ENCODE measurements around the gene PRICKLE2.

Gene PRICKLE2

GRCh38 chr3:64054488-64054887, 170.8 kb downstream of the PRICKLE2 start:
- in situ Hi-C loops (cut with MboI; ENCODE audit: low sequenced_read_pairs): no loop called here

GRCh38 chr3:64053581-64053980, 171.7 kb downstream of the PRICKLE2 start:
- in situ Hi-C loops (cut with MboI; ENCODE audit: low sequenced_read_pairs): no loop called here

GRCh38 chr3:64053117-64053516, 172.1 kb downstream of the PRICKLE2 start:
- in situ Hi-C loops (cut with MboI; ENCODE audit: low sequenced_read_pairs): no loop called here

GRCh38 chr3:64049832-64050231, 175.4 kb downstream of the PRICKLE2 start:
- in situ Hi-C loops (cut with MboI; ENCODE audit: low sequenced_read_pairs): loop anchor here (25.0 kb wide), 1 partner anchor 412 kb away; no protein-coding TSS in a partner anchor

GRCh38 chr3:64049136-64049535, 176.1 kb downstream of the PRICKLE2 start:
- in situ Hi-C loops (cut with MboI; ENCODE audit: low sequenced_read_pairs): loop anchor here (25.0 kb wide), 1 partner anchor 413 kb away; no protein-coding TSS in a partner anchor

- in situ Hi-C loops (cut with MboI; ENCODE audit: low sequenced_read_pairs): loop anchor here (25.0 kb wide), 1 partner anchor 414 kb away; no protein-coding TSS in a partner anchor
Measured at GRCh38 chr3:64048631-64049061, 176.6 kb downstream of the PRICKLE2 start.

GRCh38 chr3:64047787-64048186, 177.5 kb downstream of the PRICKLE2 start:
- in situ Hi-C loops (cut with MboI; ENCODE audit: low sequenced_read_pairs): loop anchor here (25.0 kb wide), 1 partner anchor 415 kb away; no protein-coding TSS in a partner anchor

- in situ Hi-C loops (cut with MboI; ENCODE audit: low sequenced_read_pairs): loop anchor here (25.0 kb wide), 1 partner anchor 415 kb away; no protein-coding TSS in a partner anchor
Measured at GRCh38 chr3:64046996-64047594, 178.2 kb downstream of the PRICKLE2 start.

GRCh38 chr3:64046592-64046991, 178.7 kb downstream of the PRICKLE2 start:
- in situ Hi-C loops (cut with MboI; ENCODE audit: low sequenced_read_pairs): loop anchor here (25.0 kb wide), 1 partner anchor 416 kb away; no protein-coding TSS in a partner anchor

- in situ Hi-C loops (cut with MboI; ENCODE audit: low sequenced_read_pairs): loop anchor here (25.0 kb wide), 1 partner anchor 419 kb away; no protein-coding TSS in a partner anchor
Measured at GRCh38 chr3:64042952-64043351, 182.3 kb downstream of the PRICKLE2 start.
